Lower leg skin (tissue), 4 donors: ENCODE results near the gene AUTS2. TPM values are rescaled to one million over a fixed set of nuclear protein-coding genes. Genes with fewer than 3 reads are reported as not detected.

Experiments
- DNase-seq, 2 donors: peaks; one replicate each; pipeline ENCODE4 v3.0.0-alpha.2; 2019; ENCODE audit warnings: low spot score in 2 of 2
- H3K4me3 ChIP-seq: fragments of 200-600 bp; sonication (generic); 2 replicates; pipeline ENCODE4 v1.5.1; 2017; ENCODE audit warnings: mild to moderate bottlenecking, low read depth; ENCODE audit not compliant: poor library complexity, severe bottlenecking
- POLR2A ChIP-seq, 2 donors: fragments of 450-650 bp; IDR thresholded peaks; one replicate each; pipeline ENCODE4 v1.6.1; 2016 to 2017; ENCODE audit warnings: antibody characterized with exemption in 2 of 2, mild to moderate bottlenecking in 1 of 2, moderate library complexity in 1 of 2
- WGBS, 2 donors: methylation state at CpG; one replicate each; pipeline ENCODE4 v1.1.5; 2018; 5-methylcytosine and 5-hydroxymethylcytosine counted together
- intact Hi-C: fragments of 100-400 bp; cut with DNase I; formaldehyde crosslinking; loops from one replicate; pipeline ENCODE4 v1.15.0; 2023; ENCODE audit warnings: low total_unique reads
- total RNA-seq, 4 donors: library from RNA; depleted of rRNA; stranded (reverse); fragments of >200 nt; gene quantifications; one replicate each; pipeline ENCODE4 v1.1.0, GENCODE V29; 2016
- TF ChIP-seq, protein P1 (sequence below), 3 donors: fragments of 450-650 bp; IDR thresholded peaks; one replicate each; pipeline ENCODE4 v1.5.1; 2016; ENCODE audit warnings: antibody characterized with exemption in 3 of 3, mild to moderate bottlenecking in 3 of 3, moderate library complexity in 2 of 3

The AUTS2 gene
- total RNA-seq, 4 donors from 2014 or later: 30.8 to 41.9 (median 40.5) TPM

DNA sequence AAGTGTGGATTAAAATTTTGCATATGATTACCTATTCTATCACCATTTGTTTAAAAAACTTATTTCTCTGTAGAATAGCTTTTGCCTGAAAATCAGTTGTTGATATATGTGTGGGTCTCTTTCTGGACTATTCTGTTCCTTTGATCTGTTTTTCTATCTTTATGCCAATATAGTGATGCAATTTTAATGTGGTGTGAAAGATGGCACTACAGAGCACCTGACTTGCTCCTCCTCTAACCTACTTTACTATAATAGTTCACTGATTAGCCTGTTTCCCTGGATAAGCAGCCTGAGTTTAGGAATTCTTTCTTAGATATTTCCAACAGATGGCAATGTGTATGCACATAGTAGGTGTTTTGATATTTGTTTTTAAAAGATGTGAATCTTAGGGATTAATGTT, 294.5 kb downstream of the AUTS2 start:
- no peak for TF ChIP-seq POLR2A (IDR thresholded peaks at IDR 0.05)
- TF ChIP-seq, protein P1, sequence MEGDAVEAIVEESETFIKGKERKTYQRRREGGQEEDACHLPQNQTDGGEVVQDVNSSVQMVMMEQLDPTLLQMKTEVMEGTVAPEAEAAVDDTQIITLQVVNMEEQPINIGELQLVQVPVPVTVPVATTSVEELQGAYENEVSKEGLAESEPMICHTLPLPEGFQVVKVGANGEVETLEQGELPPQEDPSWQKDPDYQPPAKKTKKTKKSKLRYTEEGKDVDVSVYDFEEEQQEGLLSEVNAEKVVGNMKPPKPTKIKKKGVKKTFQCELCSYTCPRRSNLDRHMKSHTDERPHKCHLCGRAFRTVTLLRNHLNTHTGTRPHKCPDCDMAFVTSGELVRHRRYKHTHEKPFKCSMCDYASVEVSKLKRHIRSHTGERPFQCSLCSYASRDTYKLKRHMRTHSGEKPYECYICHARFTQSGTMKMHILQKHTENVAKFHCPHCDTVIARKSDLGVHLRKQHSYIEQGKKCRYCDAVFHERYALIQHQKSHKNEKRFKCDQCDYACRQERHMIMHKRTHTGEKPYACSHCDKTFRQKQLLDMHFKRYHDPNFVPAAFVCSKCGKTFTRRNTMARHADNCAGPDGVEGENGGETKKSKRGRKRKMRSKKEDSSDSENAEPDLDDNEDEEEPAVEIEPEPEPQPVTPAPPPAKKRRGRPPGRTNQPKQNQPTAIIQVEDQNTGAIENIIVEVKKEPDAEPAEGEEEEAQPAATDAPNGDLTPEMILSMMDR (IDR thresholded peaks at IDR 0.05): no peak
- intact Hi-C loops: no loop called here
- H3K4me3 ChIP-seq: no peak overlapping the region
- DNase-seq: no peak

DNA sequence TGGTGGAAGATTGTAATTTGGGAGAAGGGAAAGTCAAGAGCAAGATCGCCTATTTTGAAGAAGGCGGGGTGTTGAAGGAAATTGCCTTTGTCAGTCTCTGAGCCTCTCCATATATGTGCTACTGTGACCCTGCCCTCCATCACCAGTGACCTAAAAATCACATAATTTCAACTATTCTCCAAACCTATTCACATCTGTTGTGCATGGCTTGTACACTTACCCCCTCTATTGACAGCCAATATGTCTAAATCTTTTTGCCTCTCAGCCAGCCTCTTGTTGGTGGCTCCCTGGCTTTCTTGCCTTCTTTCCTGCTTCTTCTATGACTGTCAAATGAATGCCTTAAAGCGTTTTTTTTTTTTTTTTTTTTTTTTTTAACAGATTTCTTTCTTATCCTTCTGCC, 295.6 kb downstream of the AUTS2 start:
- H3K4me3 ChIP-seq: no peak overlapping the region
- no peak for DNase-seq
- TF ChIP-seq, protein P1 (IDR thresholded peaks at IDR 0.05): no peak
- TF ChIP-seq POLR2A (IDR thresholded peaks at IDR 0.05): no peak
- 61 to 65% methylated on average over 3 of the region's 3 CpGs for WGBS, 2 donors
- intact Hi-C loops: no loop called here

DNA sequence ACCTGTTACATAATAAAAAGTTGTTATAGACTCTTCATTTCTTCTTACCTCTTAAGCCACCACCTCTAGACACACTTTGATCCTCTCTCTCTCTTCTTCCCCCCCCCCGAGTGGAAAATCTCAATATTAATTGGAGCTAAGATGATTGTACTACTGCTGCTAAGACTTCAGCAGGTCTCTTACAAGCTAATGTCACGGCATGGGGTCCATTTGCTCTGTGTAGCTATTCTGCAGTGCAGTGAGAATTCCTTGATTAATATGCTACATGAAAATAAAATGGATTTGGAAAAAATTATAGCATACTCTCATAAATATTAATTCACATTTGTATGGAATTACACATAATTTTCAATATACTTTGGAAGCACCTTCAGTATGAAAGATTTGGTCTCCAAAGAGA, 297.2 kb downstream of the AUTS2 start:
- TF ChIP-seq, protein P1 (IDR thresholded peaks at IDR 0.05): no peak
- TF ChIP-seq POLR2A (IDR thresholded peaks at IDR 0.05): no peak
- 81 to 93% methylated on average over 2 of the region's 2 CpGs for WGBS, 2 donors

DNA sequence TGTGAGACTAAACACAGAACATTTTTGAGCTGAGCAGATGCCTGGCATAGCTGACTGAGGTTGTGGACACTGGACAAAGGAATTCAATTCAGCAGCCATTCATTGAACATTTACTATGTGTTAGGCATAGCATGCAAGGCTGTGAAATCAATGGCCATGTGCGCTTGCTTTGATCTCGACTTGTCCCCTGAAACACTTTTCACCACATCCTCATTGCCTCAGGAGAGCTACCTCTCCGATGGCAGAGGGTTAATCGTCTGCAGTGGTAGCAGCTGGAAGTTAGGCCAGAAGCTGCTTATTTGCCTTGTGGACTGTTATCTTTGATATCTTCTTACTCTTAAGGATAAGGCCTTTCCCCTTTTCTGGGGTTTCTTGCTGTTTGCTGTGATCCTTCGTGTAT, 297.8 kb downstream of the AUTS2 start:
- 88 to 93% methylated on average over 5 of the region's 5 CpGs for WGBS, 2 donors
- TF ChIP-seq, protein P1 (IDR thresholded peaks at IDR 0.05): no peak
- TF ChIP-seq POLR2A (IDR thresholded peaks at IDR 0.05): no peak
- intact Hi-C loops: no loop called here
- no peak for DNase-seq
- H3K4me3 ChIP-seq: no peak overlapping the region

More for the DNA sequence above, 297.2 kb downstream of the AUTS2 start:
- no peak for DNase-seq
- no peak overlapping the region for H3K4me3 ChIP-seq
- intact Hi-C loops: no loop called here

DNA sequence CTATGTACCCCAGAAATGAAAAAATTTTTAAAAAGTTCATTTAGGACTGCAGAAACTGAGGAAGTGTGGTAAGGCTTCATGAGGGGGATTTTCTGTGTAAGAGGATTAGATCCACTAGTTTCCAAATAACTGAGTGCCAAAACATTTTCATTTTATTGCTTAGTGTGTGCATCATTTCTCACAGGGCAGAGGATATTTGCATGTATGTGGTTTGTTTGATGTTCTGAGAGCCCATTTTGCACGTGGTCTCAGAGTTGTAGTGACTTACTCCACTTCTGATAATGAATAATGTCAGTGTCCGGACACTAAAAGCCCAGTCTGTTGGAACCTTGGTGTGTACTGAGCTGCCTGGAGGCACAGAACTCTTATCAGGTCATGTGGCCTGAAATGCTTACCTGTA, 299.9 kb downstream of the AUTS2 start:
- WGBS, 2 donors: 68 to 69% methylated on average over 2 of the region's 2 CpGs
- intact Hi-C loops: no loop called here
- no peak for DNase-seq
- H3K4me3 ChIP-seq: no peak overlapping the region
- TF ChIP-seq, protein P1 (IDR thresholded peaks at IDR 0.05): no peak
- no peak for TF ChIP-seq POLR2A (IDR thresholded peaks at IDR 0.05)

DNA sequence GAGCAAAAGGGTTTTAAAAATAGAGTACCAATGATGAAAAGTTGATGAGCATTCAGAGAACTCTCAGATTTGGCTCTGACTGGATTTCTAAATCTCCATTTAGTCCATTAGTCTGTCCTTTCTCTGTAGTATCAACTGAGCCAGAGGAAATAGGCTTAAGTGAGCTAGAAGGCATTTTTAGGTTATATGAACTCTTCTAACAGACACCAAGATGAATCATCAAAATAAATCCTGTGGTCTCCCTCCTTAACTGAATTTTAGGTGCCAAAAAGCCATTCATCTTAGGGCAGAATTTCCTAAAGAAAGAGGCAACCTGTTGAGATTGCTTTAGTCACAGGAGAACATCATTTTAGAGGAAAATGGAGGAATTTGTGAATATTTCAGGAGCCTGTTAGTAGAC, 305.1 kb downstream of the AUTS2 start:
- intact Hi-C loops: no loop called here
- no peak for TF ChIP-seq POLR2A (IDR thresholded peaks at IDR 0.05)
- TF ChIP-seq, protein P1 (IDR thresholded peaks at IDR 0.05): no peak
- DNase-seq: no peak
- H3K4me3 ChIP-seq: no peak overlapping the region
